HS-5 (cell line): Measurements from ENCODE around the gene GPR27.

Source experiments
- DNase-seq: peaks from one replicate; pipeline ENCODE4 v3.0.0-alpha.2; 2012; ENCODE audit warnings: low read depth

GPR27 gene

DNA sequence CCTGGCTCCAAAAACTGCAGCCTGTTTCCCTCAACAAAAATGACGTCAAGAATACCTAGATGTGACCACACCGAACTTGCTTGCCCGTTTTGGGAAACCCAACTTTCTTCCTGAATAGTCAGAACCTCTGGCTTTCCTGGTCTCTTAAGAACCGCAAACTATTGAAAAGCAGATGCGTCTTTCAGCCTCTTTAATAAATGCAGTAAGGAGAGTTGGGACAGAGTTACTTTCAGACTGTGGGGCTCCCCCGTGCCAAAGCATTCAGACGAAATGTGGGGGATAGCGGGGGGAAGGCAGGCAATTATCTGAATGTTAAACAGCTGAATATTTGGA, 32.5 kb downstream of the GPR27 start:
- DNase-seq, result no peak

DNA sequence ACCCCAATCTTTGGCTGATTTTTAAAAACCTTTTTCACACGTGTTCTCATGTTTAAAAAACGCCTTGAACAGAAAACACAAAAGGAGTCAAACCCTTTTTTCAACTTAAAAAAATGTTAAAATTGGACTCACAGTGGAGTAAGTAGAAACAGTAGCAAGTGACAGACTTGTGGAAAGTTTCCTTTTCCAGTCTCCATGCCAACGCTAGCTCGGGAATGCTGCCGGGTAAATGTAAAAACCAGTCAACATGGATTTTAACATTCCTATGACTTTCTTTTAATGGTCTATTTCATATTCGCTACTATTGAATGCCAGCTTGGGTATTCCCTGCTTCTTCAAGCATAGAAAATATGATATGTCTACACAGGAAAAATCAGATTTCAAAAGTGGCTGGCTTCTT, 32.9 kb downstream of the GPR27 start:
- no peak for DNase-seq

DNA sequence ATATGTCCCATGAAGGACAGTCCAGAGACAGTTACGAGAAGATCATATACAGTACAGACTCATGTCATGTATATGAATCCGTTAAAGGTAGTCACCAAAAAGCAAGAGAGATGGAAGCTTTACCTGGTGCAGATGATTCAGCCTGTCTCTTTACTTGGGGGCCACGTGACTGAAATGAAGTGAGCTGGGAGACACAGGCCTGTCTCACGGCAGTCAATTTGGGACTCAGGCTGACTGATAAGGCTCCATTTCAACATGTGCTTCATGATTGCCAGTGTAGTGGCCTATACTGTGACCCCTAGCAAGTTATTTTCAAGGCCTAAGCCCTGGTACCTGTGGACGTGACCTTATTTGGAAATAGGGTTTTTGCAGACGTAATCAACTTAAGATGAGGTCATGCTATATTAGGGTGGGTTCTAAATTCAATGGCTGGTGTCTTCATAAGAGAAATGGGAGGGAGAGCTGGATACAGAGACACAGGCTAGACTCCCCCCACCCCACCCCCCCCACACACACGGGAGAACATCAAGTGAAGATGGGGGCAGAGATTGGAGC, 34.3 kb downstream of the GPR27 start:
- no peak for DNase-seq

DNA sequence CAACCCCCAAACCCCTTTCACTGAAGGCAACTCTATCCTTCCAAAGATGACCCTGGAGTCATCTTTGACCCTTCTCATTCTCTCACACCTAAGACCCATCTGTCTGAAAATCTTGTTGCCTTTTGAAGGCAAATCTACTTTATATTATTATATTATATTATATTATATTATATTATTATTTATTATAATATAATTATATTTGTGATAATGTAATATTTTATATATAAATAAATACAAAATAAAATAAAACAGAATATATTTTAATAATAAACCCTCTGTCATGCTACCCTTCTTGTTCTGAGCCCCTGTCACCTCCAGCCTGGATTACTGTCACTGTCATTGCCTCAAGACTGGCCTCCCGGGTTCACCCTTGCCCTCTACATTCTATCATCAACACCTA, 36.3 kb downstream of the GPR27 start:
- no peak for DNase-seq

DNA sequence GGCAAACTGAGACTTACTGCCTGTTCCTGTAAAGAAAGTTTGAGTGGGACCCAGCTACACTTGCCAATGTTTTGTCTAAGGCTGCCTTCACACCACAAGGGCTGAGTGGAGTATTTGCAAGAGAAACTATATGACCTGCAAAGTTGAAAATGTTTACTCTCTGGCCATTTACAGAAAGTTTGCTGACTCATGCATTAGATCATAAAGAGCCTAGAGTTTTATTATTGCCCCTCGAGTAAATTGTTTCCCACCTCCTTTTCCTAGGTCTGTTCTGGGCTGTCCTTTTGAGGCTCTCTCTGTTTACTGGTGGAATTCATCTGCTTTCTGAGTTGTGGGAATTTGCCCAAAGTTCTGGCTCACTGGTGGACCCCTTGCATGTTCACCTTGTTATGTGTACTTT, 38.0 kb downstream of the GPR27 start:
- DNase-seq, result no peak

DNA sequence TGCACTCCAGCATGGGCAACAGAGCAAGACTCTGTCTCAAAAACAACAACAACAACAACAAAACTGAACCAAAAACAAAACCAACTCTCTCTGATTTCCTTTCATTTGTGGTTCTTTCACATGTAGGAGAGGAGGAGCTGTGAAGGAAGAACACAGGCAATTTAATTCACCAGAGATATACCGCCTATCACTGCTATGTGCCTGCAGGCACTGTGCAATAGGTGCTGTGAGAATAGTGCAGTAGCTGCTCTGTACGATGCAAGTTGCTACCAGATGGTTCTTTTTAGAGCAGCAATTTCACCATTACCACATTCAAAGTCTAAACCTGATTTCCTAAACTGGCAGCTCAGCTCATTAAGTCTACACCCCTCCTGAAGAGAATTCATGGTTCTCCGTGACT, 42.6 kb downstream of the GPR27 start:
- DNase-seq, result no peak

DNA sequence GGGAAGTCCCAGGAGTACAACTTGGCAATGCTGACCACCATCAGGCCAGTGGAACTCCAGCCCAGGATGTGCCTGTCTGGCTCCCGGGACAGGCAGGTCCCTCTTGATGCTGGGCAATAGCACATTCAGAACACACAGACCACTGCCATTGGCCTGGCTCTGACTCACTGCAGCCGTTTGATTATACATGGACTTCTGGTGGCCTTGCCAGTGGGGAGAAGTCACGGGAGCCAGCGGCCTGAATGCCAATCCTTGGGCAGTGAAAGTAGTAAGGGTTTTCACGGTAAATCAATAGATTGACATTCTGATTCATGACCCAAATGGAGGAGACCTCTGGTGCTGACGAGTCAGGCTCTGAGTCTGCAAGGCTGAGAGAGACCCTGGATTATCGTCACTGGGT, 43.8 kb downstream of the GPR27 start:
- DNase-seq, result no peak

DNA sequence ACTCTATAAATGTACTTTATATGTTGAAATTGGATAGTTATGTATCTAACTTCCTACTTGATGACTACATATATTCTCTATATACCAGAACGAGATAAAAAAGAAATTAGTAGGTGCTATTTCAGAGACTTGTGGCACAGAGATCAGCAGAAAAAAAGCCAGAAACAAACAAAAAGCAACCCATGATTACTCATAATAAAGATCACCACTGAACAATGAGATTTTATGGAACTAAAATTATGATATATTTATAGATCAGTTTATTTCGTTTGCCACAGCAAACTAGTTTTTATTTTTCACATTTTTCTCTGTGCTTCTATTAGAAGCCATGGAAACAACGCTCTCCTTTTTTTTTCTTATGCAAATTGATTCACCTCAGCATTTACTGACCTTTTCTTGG, 46.4 kb downstream of the GPR27 start:
- no peak for DNase-seq

DNA sequence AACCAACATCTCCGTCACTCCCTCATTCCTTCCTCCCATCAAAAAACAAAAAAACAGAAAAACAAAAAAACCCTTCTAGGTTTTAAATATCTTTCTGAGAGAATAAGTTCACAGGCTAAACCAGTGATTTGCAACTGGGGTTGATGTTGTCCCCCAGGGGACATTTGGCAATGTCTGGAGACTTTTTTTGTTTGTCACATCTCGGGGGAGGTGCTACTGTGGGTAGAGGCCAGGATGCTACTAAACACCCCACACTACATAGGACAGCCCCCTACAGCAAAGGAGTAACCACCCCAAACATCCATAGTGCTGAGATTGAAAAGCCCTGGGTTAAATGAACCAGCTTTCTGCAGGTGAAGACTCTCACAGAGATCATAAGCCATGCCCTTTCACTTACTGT, 48.3 kb downstream of the GPR27 start:
- DNase-seq, result no peak

DNA sequence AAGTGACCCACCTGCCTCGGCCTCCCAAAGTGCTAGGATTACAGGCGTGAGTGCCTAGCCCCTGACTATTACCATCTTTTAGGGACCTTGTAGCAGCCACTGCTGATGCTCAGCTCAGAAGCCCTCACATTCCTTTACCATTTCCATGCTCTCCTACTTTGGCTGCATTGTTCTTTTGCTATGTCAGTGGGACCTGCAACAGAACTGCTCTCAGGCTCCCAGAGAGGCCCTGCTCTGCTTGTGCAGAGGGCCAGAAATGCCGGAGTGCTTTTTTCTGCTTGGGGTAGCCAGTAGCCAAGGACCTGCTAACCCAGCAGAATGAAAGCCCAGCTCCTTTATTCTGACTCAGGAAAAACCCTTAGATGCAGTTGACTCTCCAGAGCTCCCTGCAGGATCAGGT, 49.6 kb downstream of the GPR27 start:
- no peak for DNase-seq

DNA sequence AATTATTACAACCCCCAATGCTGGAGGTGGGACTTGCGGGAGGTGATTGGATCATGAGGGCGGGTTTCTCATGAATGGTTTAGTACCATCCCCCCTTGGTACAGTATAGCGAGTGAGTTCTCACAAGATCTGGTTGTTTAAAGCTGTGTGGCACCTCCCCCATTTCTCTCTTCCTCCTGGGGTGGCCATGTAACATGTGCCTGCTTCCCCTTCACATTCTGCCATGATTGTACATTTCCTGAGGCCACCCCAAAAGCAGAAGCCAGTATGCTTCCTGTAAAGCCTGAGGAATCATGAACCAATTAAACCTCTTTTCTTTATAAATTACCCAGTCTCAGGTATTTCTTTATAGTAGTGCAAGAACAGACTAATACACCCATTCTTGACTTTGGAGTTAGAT, 51.5 kb downstream of the GPR27 start:
- DNase-seq, result no peak

DNA sequence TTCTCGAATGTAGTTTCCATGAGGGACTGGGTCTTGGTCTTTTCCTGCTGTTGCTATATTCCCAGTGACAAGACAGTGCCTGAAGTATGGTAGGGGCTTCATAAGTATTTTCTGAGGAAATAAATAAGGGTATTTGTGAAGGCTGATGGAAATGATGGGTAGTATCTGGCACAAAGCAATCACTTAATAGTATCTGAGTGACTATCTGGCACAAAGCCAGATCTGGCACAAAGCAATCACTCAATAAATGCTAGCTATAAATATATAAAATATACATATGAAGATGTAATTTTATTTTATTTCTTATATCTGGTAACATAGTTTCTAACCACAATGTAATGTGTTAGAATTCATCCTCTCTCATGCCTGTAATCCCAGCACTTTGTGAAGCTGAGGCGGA, 52.0 kb downstream of the GPR27 start:
- DNase-seq, result no peak
